ENCODE data around the gene HIGD1A.
A peak's percentile ranks its signal among the peaks of the same experiment; 100 is the strongest.

The HIGD1A gene

GRCh38 chr3:42804106-42804830 is at the start of gene HIGD1A:
Gene HIGD1A, minus strand, starts transcription at chr3:42804490. Its CDS starts 10,237 bp downstream, at chr3:42794253.
- peak; percentile 91 for DNase-seq

- no peak for DNase-seq
These were observed 49.5 kb upstream of the HIGD1A start for GRCh38 chr3:42853739-42854302.

- DNase-seq, result no peak
These were observed 48.8 kb upstream of the HIGD1A start for GRCh38 chr3:42853056-42853455.

DNA sequence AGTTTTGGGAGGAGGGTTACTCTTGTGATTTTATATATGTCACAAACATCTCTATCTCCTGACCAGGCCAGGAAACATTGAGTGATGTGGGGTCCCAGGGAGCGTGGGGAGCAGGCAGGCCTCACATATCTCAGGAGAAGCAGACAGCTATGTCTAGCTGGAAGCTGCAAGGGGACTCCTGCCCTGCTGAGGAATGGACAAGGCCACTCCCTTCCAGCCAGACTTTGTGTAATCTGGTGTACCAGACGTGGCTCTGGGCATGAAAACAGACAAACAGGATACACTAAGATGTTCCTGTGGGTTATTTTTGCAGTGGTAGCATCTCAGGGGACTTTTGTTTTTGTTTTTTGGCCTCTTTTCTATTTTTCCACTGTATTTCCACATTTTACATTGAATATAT is 48.2 kb upstream of the HIGD1A start:
- no peak for DNase-seq

- DNase-seq, result no peak
These were observed 47.0 kb upstream of the HIGD1A start for GRCh38 chr3:42851228-42851834.

- DNase-seq, result no peak
These were observed 46.0 kb upstream of the HIGD1A start for GRCh38 chr3:42850263-42850662.

DNA sequence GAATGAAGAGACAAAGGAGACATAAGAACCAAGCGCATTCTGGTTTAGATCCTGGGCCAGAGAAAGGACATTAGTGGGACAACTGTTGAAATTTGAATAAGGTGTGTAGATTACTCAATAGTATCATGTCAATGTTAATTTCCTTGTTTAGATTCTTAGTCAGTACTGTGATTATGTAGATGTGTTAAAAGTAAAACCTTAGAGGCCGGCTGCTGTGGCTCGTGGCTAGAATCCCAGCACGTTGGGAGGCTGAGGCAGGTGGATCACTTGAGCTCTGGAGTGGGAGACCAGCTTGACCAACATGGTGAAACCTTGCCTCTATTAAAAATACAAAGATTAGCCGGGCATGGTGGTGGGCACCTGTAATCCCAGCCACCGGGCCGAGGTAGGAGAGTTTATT is 44.7 kb upstream of the HIGD1A start:
- DNase-seq, result no peak

- DNase-seq, result no peak
These were observed 43.4 kb upstream of the HIGD1A start for GRCh38 chr3:42847731-42848130.

DNA sequence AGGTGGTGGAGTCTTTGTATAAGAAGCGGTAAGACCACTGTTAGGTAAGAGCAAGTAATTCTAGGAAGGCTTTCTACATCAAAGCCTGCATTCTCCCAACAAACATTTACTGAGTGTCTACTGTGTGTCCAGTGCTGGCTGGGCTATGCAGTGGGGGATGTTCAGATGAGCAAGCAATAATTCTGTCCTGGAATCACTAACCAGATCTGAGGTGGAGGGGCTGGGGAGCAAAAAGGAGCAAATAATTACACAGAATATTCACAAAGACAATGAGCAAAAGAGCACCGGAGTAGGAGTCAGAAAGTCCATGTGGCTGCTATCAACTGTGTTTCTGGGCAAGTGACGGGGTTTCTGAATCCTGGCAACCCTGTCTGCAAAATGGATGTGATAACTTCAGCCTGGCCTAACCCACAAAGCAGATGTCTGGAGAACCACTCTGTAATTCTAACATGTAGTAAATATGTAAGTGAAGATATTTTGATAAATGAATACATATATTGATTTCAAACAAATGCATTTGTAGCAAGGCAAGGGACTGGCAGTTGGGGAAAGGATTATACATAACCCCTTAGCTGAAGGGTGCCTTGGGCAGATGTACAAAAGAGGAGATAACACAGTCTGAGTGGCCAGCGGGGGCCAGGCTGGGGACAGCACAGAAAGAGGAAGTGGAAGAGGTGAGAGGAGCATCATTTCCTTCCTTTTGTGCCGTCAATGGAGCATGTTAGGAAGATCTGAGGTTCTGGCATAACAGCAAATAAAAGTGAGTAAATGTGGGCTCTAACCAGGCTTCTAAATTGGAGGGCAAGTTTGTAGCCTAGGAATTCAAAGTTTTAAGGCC is 42.6 kb upstream of the HIGD1A start:
- DNase-seq, result no peak

DNA sequence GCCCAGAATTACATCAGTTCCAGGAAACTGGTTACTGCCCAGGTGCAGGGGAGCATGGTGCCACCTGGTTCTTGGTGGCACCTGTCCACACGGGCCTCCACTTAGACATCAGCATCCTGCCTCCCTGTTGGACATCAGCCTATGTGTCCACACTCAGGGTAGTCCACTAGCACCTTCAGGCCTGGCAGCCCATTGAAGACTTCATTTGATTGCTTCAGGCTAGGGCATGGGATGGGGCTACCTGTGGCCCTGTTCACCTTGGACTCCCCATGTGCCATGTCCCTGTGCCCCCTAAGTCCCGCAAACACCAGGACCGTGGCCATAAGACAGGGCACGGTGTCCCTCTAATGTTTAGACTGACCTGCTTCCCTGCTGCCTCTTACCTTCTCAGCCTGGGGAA is 40.5 kb upstream of the HIGD1A start:
- no peak for DNase-seq

DNA sequence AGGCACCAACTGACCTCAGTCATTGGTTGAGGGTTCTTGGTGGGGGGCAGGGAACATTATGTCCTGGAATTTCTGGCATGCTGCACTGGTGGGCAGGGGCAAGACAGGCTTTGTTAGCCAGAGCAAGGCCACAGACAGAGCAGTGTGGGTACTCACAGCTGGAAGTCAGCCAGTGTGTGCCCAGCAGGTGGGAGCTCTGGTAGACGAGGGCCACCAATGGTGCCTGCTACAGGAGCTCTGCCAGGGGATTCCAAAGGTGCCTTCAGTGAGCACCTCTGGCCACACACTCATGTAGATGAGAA is 40.1 kb upstream of the HIGD1A start:
- DNase-seq, result no peak

GRCh38 chr3:42843713-42844411 is 39.6 kb upstream of the HIGD1A start:
- no peak for DNase-seq

DNA sequence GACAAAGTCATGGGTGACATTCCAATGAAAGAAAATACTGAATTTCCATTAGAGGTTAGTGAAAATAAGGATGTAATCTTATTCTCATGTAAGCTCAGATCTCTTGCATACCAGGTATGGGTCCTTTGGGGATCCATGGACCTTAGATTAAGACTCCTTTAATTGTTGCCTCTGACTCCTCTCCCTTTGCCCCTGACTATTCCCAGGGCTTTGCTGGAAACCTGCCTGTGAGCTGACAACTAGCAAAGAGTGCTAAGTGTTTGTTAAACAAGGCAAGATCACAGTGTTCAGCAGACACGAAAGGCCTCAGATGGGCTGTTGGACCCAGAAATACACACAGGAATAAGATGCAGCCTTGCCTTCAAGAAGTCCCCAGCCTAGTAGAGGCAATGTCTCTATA is 37.0 kb upstream of the HIGD1A start:
- no peak for DNase-seq

- peak; percentile 13 for DNase-seq
These were observed 35.3 kb upstream of the HIGD1A start for GRCh38 chr3:42839616-42840015.

DNA sequence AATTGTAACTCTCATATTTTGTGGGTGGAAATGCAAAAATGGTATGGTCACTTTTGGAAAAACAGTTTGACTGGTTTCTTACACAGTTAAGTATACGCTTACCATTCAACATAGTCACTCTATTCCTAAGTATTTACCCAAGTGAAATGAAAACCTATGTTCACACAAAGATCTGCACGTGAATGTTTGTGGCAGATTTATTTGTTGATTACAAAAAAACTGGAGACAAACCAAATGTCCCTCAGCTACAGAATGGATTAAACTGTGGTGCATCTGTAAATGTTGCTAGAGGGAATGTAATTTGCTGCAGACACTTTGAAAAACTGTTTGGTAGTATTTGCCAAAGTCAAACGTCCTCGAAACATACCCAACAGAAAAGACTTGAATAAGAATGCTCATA is 34.3 kb upstream of the HIGD1A start:
- DNase-seq, result no peak

DNA sequence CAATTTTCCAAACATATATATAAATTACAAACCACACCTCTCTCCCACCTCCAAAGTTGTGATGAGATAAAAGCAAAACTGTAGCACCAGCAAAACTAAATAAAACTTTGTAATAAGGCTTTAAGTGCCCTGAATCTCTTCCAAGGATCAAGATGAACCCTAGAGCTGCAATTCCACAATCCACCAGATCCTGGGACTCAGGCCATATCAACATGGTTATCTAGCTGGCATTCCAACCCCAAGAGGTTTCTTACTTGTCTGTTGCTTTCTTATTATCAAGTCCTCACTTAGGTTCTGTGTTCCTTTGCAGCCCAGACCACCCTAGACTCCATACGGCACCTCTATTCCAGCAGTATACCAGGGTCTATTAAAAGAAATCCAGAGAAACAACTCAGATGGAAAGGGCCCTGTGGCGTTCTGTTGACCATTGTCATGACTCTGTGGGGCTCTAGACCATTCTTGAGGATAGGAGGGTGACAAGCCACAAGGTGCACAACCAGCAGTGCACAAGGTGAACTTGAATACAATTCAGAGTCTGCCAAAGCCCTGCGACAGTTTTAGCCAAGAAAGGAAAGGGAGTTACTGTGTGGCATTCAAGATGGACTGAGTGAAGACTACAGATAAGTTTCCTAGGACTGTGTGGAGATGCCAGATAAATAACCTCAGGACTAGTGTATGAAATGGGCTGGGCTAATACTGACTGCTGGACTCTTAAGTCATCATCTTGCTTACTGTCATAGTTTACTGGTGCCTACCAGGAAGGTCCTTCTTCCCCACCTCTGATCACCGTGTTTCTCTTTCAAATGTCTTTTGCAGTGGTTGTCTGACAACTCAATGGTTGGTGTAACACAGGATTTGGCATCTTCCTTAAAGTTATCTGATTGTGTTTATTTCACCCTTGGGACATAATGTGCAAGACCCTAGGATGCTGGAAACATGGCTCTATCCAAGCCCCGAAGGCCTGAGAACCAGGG is 32.1 kb upstream of the HIGD1A start:
- no peak for DNase-seq

DNA sequence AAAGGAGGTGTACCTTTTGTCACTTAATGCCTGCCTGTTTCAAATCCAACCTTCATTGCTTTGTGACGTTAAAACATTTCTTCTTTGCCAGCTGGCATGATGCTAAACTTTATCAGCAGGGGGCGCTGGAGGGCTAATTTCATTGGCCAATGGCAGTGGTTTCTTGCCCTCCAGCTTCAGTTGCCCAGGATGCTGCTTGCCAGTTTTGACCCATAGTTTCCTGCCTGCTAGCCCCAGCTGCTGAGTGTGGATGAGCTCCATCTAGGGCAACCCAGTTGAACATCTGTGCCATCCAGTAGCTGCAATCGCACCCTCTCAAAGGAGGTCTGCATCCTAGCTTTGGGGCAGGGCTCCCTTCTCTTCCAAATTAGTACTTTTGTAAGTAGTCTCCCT is 27.0 kb upstream of the HIGD1A start:
- DNase-seq, result peak; percentile 72

- no peak for DNase-seq
These were observed 26.4 kb upstream of the HIGD1A start for GRCh38 chr3:42830437-42831320.

DNA sequence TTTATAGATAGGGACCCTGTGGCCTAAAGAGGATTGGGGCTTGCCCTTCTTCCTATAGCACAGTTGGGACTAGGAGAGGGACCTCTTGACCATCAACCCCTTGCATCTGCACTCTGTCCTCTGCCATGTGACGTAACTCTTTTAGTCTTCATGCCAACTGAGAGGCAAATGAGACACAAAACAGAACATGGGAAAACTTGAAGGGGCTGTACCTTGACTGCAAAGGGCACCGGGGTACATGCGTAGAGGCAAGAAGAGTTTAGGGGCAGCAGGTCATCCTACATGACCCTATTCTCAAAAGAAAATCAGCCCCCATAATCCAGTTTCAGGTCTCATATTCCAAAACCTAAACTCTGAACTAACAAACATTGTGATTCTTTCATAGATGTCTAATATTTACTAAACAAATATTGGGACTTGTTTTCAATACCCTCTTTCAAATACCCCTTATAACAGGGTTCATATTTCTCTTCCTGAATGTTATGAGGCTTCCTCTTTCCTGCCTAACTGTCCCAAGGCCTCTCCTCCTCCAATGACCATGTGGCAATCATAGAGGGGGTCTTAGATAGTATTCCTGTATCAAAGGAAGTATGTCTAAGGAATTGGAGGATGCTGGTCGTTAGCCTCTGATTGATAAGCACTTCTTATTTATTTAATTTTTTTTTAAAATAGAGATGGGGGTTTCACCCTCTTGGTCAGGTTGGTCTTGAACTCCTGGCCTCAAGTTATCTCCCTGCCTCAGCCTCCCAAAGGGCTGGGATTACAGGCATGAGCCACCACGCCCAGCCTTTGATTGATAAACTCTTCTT is 25.5 kb upstream of the HIGD1A start:
- DNase-seq, result no peak

DNA sequence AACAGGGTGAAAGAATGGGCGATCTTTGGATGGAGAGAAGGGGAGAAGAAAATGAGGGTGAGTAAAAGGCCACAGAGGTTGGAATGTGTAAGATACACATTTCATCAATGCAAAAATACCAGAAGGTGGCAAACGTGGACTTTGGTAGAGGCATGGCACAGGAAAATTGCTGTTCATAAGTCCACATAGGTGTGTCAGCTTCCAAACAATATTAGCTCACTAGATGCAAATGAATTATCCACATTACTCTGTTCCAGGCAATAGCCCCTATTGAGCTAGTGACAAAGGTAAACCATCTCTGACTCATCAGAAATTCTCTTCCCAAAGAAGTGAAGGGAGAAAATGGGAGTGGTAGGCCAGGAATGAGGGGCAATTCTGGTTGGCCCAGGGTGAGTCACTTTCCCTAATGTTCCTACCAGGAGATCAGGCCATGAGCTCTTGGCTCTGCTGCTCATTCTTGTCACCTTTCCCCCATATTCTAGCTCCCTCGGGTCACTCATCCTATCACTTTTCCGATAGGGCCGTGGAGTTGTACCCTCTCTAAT is 24.9 kb upstream of the HIGD1A start:
- DNase-seq, result no peak

All from activated gamma-delta T cell treated with Interleukin-2 at 50 U/mL for 16 hours (primary cell).